MM.1S (cell line): ENCODE results near the gene BOD1L2.

Experiments used
- DNase-seq: peaks from one replicate; pipeline ENCODE4 v3.0.0-alpha.2; 2015
- H2AFZ ChIP-seq: fragments of 300-600 bp; sonication (generic); 2 replicates; pipeline ENCODE4 v1.6.0; 2016; ENCODE audit warnings: antibody characterized with exemption, low read length
- H3F3A ChIP-seq: fragments of 300-600 bp; sonication (generic); 2 replicates; pipeline ENCODE4 v1.6.1; 2016; ENCODE audit warnings: mild to moderate bottlenecking, antibody characterized with exemption, low read length, moderate library complexity, mixed read lengths; ENCODE audit not compliant: insufficient read depth
- H3K27ac ChIP-seq: fragments of 300-600 bp; sonication (generic); 2 replicates; pipeline ENCODE4 v1.5.1; 2016; ENCODE audit warnings: mild to moderate bottlenecking, low read length
- H3K27me3 ChIP-seq: fragments of 300-600 bp; sonication (generic); replicated peaks from 2 replicates; pipeline ENCODE4 v1.6.0; 2016; ENCODE audit warnings: low read length; ENCODE audit not compliant: insufficient read depth
- H3K36me3 ChIP-seq: fragments of 300-600 bp; sonication (generic); replicated peaks from 2 replicates; pipeline ENCODE4 v1.6.1; 2016; ENCODE audit warnings: mild to moderate bottlenecking, low read length, mixed read lengths; ENCODE audit not compliant: insufficient read depth
- H3K4me1 ChIP-seq: fragments of 300-600 bp; sonication (generic); 2 replicates; pipeline ENCODE4 v1.6.1; 2016; ENCODE audit warnings: low read length, mixed read lengths
- H3K4me2 ChIP-seq: fragments of 300-600 bp; sonication (generic); 2 replicates; pipeline ENCODE4 v1.6.0; 2016; ENCODE audit warnings: low read depth, low read length
- H3K4me3 ChIP-seq: fragments of 300-600 bp; sonication (generic); 2 replicates; pipeline ENCODE4 v1.5.1; 2016; ENCODE audit warnings: low read length, mixed read lengths
- H3K79me2 ChIP-seq: fragments of 300-600 bp; sonication (generic); 2 replicates; pipeline ENCODE4 v1.6.1; 2016; ENCODE audit warnings: mixed run types, low read length, mixed read lengths
- H3K9ac ChIP-seq: fragments of 300-600 bp; sonication (generic); 2 replicates; pipeline ENCODE4 v1.6.1; 2016; ENCODE audit warnings: low read length, mixed read lengths
- H3K9me2 ChIP-seq: fragments of 300-600 bp; sonication (generic); replicated peaks from 2 replicates; pipeline ENCODE4 v1.6.1; 2016; ENCODE audit warnings: mild to moderate bottlenecking, low read length, mixed read lengths; ENCODE audit not compliant: insufficient read depth
- H3K9me3 ChIP-seq: fragments of 300-600 bp; sonication (generic); replicated peaks from 2 replicates; pipeline ENCODE4 v1.6.1; 2016; ENCODE audit warnings: mild to moderate bottlenecking, low read length, mixed read lengths; ENCODE audit not compliant: insufficient read depth
- H4K20me1 ChIP-seq: fragments of 300-600 bp; sonication (generic); 2 replicates; pipeline ENCODE4 v1.6.1; 2016; ENCODE audit warnings: mild to moderate bottlenecking, low read length, moderate library complexity, mixed read lengths; ENCODE audit not compliant: insufficient read depth
- EZH2 ChIP-seq: fragments of 300-600 bp; sonication (generic); optimal IDR thresholded peaks from 2 replicates; pipeline ENCODE3; 2017; ENCODE audit warnings: low read depth, mild to moderate bottlenecking, antibody characterized with exemption, low read length, mixed read lengths
- EZH2phosphoT487 ChIP-seq: fragments of 300-600 bp; sonication (generic); IDR thresholded peaks from 2 replicates; pipeline ENCODE4 v1.6.1; 2018; ENCODE audit warnings: antibody characterized with exemption, low read length
- TF ChIP-seq, protein P1 (sequence below): fragments of 300-600 bp; sonication (generic); IDR thresholded peaks from 2 replicates; pipeline ENCODE4 v1.5.1; 2016; ENCODE audit warnings: antibody characterized with exemption, low read length, mixed read lengths

BOD1L2 gene

DNA sequence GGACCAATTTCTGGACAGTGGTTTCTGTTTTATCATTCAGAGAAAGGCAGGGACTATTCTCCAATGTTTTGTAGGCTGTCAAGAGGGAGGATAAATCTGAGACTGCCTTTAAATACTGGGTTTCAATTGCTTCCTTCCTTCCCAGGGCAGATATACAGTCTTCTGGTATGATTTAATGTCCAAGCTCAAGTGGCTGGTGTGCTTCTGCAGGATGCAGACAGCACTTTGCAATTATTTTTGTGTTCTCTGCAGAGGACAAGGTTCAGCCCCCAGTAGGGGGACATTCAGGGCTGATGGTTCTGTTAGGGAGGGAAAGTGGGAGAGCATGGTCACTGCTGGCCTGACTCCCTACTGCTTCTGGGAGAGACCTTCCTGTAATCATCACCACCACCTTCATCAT, 4.6 kb upstream of the BOD1L2 start:
- H3K27ac ChIP-seq, result no peak overlapping the region
- no peak for DNase-seq
- H3K9ac ChIP-seq, result no peak overlapping the region
- no peaks in the 10 kb centered on the region for H4K20me1 ChIP-seq
- H3K9me2 ChIP-seq, result no peaks in the 10 kb centered on the region
- no peak overlapping the region for H3K4me2 ChIP-seq
- H3K27me3 ChIP-seq, result no peaks in the 10 kb centered on the region
- TF ChIP-seq EZH2phosphoT487, result no peak
- TF ChIP-seq, protein P1, sequence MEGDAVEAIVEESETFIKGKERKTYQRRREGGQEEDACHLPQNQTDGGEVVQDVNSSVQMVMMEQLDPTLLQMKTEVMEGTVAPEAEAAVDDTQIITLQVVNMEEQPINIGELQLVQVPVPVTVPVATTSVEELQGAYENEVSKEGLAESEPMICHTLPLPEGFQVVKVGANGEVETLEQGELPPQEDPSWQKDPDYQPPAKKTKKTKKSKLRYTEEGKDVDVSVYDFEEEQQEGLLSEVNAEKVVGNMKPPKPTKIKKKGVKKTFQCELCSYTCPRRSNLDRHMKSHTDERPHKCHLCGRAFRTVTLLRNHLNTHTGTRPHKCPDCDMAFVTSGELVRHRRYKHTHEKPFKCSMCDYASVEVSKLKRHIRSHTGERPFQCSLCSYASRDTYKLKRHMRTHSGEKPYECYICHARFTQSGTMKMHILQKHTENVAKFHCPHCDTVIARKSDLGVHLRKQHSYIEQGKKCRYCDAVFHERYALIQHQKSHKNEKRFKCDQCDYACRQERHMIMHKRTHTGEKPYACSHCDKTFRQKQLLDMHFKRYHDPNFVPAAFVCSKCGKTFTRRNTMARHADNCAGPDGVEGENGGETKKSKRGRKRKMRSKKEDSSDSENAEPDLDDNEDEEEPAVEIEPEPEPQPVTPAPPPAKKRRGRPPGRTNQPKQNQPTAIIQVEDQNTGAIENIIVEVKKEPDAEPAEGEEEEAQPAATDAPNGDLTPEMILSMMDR, result no peak
- no peak for TF ChIP-seq EZH2
- no peaks in the 10 kb centered on the region for H3F3A ChIP-seq
- H3K79me2 ChIP-seq, result no peaks in the 10 kb centered on the region
- H3K9me3 ChIP-seq, result no peaks in the 10 kb centered on the region
- no peaks in the 10 kb centered on the region for H3K36me3 ChIP-seq
- no peaks in the 10 kb centered on the region for H3K4me1 ChIP-seq
- H2AFZ ChIP-seq, result no peak overlapping the region
- no peak overlapping the region for H3K4me3 ChIP-seq

DNA sequence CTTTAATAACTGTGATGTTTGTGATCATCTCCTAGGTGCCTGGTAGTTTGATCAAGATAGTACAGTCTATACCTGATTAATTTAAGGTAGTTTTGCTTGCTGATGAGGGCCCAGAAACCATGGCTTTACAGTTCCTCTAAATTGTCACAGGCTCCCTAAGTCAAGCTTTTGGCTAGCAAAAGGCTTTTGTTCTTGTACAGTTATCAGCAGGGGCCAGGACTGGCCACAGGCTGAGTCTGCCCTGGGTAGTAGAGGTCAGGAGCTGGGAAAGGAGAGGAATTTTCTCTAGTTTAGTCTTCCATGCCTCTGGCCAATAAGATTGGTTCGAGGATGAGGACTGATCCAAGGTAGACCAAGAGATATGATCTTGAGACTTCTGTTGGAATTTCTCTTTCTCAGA, 3.6 kb upstream of the BOD1L2 start:
- H3K4me2 ChIP-seq, result no peak overlapping the region
- H3K9me3 ChIP-seq, result no peaks in the 10 kb centered on the region
- H3K9me2 ChIP-seq, result no peaks in the 10 kb centered on the region
- no peaks in the 10 kb centered on the region for H3K27me3 ChIP-seq
- H3K4me3 ChIP-seq, result no peak overlapping the region
- H4K20me1 ChIP-seq, result no peaks in the 10 kb centered on the region
- no peak overlapping the region for H3K27ac ChIP-seq
- H3K36me3 ChIP-seq, result no peaks in the 10 kb centered on the region
- no peak overlapping the region for H2AFZ ChIP-seq
- no peaks in the 10 kb centered on the region for H3K4me1 ChIP-seq
- no peaks in the 10 kb centered on the region for H3F3A ChIP-seq
- H3K79me2 ChIP-seq, result no peaks in the 10 kb centered on the region
- no peak for TF ChIP-seq EZH2phosphoT487
- no peak overlapping the region for H3K9ac ChIP-seq
- no peak for DNase-seq

DNA sequence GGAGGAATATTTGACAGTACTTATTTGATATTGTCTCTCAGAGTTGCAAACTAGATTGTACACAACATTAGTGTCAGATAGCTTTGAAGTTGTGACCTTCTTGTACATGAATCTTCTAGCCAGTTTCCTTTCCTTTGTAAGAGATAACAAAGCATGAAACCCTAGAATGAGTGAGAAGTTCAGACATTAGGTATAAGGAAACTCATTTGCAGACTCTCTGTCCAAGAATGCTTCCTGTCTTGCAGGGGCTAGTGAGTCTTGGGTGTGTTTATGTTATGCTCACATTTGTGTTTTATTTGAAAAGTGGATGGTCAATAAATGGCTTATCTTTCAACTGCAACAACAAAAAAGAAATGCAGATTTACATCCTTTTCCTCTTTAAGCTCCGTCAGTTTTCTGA, 1.4 kb downstream of the BOD1L2 start:
- no peak overlapping the region for H3K4me3 ChIP-seq
- H3K9ac ChIP-seq, result no peak overlapping the region
- no peaks in the 10 kb centered on the region for H3K36me3 ChIP-seq
- no peaks in the 10 kb centered on the region for H3K27me3 ChIP-seq
- no peaks in the 10 kb centered on the region for H3F3A ChIP-seq
- no peaks in the 10 kb centered on the region for H3K9me3 ChIP-seq
- H3K79me2 ChIP-seq, result no peaks in the 10 kb centered on the region
- H3K4me2 ChIP-seq, result no peak overlapping the region
- no peak overlapping the region for H3K27ac ChIP-seq
- H3K9me2 ChIP-seq, result no peaks in the 10 kb centered on the region
- H4K20me1 ChIP-seq, result no peaks in the 10 kb centered on the region
- TF ChIP-seq, protein P1, result no peak
- no peak for TF ChIP-seq EZH2phosphoT487
- no peak for TF ChIP-seq EZH2
- no peak for DNase-seq
- no peak overlapping the region for H2AFZ ChIP-seq
- H3K4me1 ChIP-seq, result no peaks in the 10 kb centered on the region

DNA sequence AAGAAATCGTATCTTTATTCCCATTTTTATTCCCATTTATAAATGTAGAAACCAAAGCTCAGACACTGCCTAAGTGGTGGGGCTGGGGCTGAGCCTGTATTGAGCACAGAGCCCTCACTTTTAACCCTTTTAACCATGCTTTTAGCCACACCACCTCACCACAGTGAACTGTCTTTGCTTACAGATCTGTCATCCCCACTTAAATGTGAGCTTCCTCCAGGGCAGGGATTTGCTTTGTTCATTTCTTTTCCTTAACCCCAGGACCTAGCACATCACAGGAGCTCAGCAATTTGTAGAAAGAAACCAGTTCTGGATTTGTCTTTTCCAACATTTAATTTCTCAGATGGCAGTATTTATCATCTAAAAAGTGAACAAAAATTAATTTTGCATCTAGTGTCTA, 2.2 kb downstream of the BOD1L2 start:
- Histone ChIP-seq H3K9me3 (no peaks in the 10 kb centered on the region), H3K4me3 (no peak overlapping the region), H3K79me2 (no peaks in the 10 kb centered on the region), H3F3A (no peaks in the 10 kb centered on the region), H2AFZ (no peak overlapping the region), H3K27me3 (no peaks in the 10 kb centered on the region), H3K4me2 (no peak overlapping the region), H3K27ac (no peak overlapping the region), H3K36me3 (no peaks in the 10 kb centered on the region), H3K4me1 (no peaks in the 10 kb centered on the region), H3K9ac (no peak overlapping the region), H4K20me1 (no peaks in the 10 kb centered on the region), H3K9me2 (no peaks in the 10 kb centered on the region)
- no peak for TF ChIP-seq EZH2
- TF ChIP-seq EZH2phosphoT487, result no peak
- TF ChIP-seq, protein P1, result no peak
- no peak for DNase-seq
